SK-N-SH (cell line): ENCODE data around the gene CUL9.

Experiments
- CHD2 ChIP-seq: fragments of 150-350 bp; IDR thresholded peaks from 2 replicates; pipeline ENCODE4 v1.6.1; 2018; ENCODE audit warnings: low read length; ENCODE audit not compliant: partially characterized antibody
- CTCF ChIP-seq: fragments of 200-600 bp; sonication (generic); IDR thresholded peaks from 2 replicates; pipeline ENCODE4 v1.6.1; 2017; ENCODE audit warnings: antibody characterized with exemption, mild to moderate bottlenecking, moderate library complexity
- ELF1 ChIP-seq: IDR thresholded peaks from 2 replicates; pipeline ENCODE4 v1.4.0; 2012
- FOXM1 ChIP-seq: IDR thresholded peaks from 2 replicates; pipeline ENCODE4 v1.4.0; 2012; ENCODE audit warnings: low read depth, mild to moderate bottlenecking
- MEF2A ChIP-seq: IDR thresholded peaks from 2 replicates; pipeline ENCODE4 v1.4.0; 2012; ENCODE audit warnings: low read depth, borderline replicate concordance
- MXI1 ChIP-seq: IDR thresholded peaks from 2 replicates; pipeline ENCODE4 v1.6.1; 2012; ENCODE audit warnings: mild to moderate bottlenecking, low read depth, low read length, improper control_type of control experiment
- RAD21 ChIP-seq: IDR thresholded peaks from 2 replicates; pipeline ENCODE4 v1.6.1; 2012; ENCODE audit warnings: mild to moderate bottlenecking, low read length
- RXRA ChIP-seq: IDR thresholded peaks from 2 replicates; pipeline ENCODE4 v1.4.0; 2012; ENCODE audit warnings: low read depth, mild to moderate bottlenecking, borderline replicate concordance
- SIN3A ChIP-seq: IDR thresholded peaks from 2 replicates; pipeline ENCODE4 v1.6.1; 2012; ENCODE audit warnings: low read depth, mild to moderate bottlenecking, low read length, moderate library complexity, borderline replicate concordance
- SMC3 ChIP-seq: IDR thresholded peaks from 2 replicates; pipeline ENCODE4 v1.6.1; 2012; ENCODE audit warnings: low read depth, low read length, improper control_type of control experiment
- USF1 ChIP-seq: IDR thresholded peaks from 2 replicates; pipeline ENCODE4 v1.4.0; 2012; ENCODE audit warnings: low read depth, borderline replicate concordance
- YY1 ChIP-seq: IDR thresholded peaks from 2 replicates; pipeline ENCODE4 v1.4.0; 2012; ENCODE audit warnings: low read depth, mild to moderate bottlenecking
- ZBTB33 ChIP-seq: IDR thresholded peaks from 2 replicates; pipeline ENCODE4 v1.4.0; 2012; ENCODE audit warnings: low read depth, borderline replicate concordance

GRCh38 chr6:43239054-43239453 is 57.1 kb downstream of the CUL9 start:
- TF ChIP-seq RXRA: no peak
- no peak for TF ChIP-seq MXI1
- TF ChIP-seq CTCF: no peak
- no peak for TF ChIP-seq CHD2
- TF ChIP-seq SMC3: no peak
- TF ChIP-seq USF1: no peak
- no peak for TF ChIP-seq YY1
- no peak for TF ChIP-seq ZBTB33
- TF ChIP-seq SIN3A: no peak
- no peak for TF ChIP-seq FOXM1
- no peak for TF ChIP-seq RAD21
- TF ChIP-seq MEF2A: no peak
- no peak for TF ChIP-seq ELF1
